Thyroid gland (tissue), 4 donors: ENCODE data around the gene CSK. TPM values are rescaled to one million over a fixed set of nuclear protein-coding genes. Genes with fewer than 3 reads are reported as not detected.

Experiments used
- DNase-seq, 2 donors: peaks; one replicate each; pipeline ENCODE4 v3.0.0-alpha.2; 2019
- H3K27ac ChIP-seq, 3 donors: fragments of 200-600 bp; sonication (generic); 1 replicate in 2 of 3; 2 replicates in 1 of 3; pipeline ENCODE4 v1.5.1; 2016 to 2019; ENCODE audit warnings: mild to moderate bottlenecking in 1 of 3, moderate library complexity in 1 of 3
- H3K27me3 ChIP-seq: fragments of 200-600 bp; sonication (generic); one replicate; pipeline ENCODE4 v1.5.1; 2019
- H3K36me3 ChIP-seq, 2 donors: fragments of 200-600 bp; sonication (generic); one replicate each; pipeline ENCODE4 v1.5.1; 2016 to 2019
- H3K4me1 ChIP-seq, 2 donors: fragments of 200-600 bp; sonication (generic); one replicate each; pipeline ENCODE4 v1.5.1; 2017 to 2019
- H3K4me3 ChIP-seq, 3 donors: fragments of 200-600 bp; sonication (generic); replicated peaks in 1 of 3; 1 replicate in 2 of 3; 2 replicates in 1 of 3; pipeline ENCODE4 v1.5.1; 2016; ENCODE audit warnings: mild to moderate bottlenecking in 1 of 3
- H3K9me3 ChIP-seq: fragments of 200-600 bp; sonication (generic); one replicate; pipeline ENCODE4 v1.5.1; 2017
- POLR2A ChIP-seq, 2 donors: fragments of 450-650 bp; IDR thresholded peaks; one replicate each; pipeline ENCODE4 v1.6.1; 2017; ENCODE audit warnings: antibody characterized with exemption in 2 of 2, mild to moderate bottlenecking in 2 of 2, moderate library complexity in 1 of 2
- WGBS, 2 donors: methylation state at CpG; one replicate each; pipeline ENCODE4 v1.1.5; 2017; 5-methylcytosine and 5-hydroxymethylcytosine counted together
- intact Hi-C: fragments of 100-400 bp; cut with DNase I; formaldehyde crosslinking; loops from one replicate; pipeline ENCODE4 v1.15.1; 2023
- total RNA-seq, 4 donors: library from RNA; depleted of rRNA; stranded (reverse); fragments of >200 nt; gene quantifications; one replicate each; pipeline ENCODE4 v1.2.3, GENCODE V29; 2016
- TF ChIP-seq, protein P1 (sequence below), 6 experiments: fragments of 200-600 bp in 3 of 6; fragments of 450-650 bp in 3 of 6; sonication (generic) in 3 of 6; IDR thresholded peaks; one replicate each; pipeline ENCODE4 v1.5.1; 2016 to 2019; ENCODE audit warnings: antibody characterized with exemption in 6 of 6, mild to moderate bottlenecking in 2 of 6, inconsistent platforms in 1 of 6, moderate library complexity in 1 of 6

CSK gene
- total RNA-seq, 4 donors from 2014 or later: 18.2 to 24.3 (median 20.3) TPM

DNA sequence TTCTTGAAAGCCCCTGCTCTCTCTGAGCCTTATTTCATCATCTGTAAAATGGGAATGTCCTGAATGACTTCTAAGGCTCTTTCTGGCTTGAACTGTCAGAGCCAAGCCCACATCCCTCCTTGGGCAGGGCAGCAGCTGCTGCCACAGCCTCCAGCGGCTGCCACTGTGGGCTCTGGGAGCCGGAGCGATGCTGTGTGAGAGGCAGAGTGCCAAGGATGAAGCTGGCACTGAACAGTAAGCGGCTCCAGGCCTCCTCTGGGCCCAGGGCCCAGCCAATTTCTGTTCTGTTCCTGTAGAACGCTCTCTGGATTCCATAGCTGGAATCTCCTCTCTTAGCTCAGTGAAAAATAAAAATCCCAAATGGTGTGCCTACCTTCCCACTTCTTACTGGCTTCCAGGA, 49.0 kb downstream of the CSK start:
- TF ChIP-seq, protein P1, sequence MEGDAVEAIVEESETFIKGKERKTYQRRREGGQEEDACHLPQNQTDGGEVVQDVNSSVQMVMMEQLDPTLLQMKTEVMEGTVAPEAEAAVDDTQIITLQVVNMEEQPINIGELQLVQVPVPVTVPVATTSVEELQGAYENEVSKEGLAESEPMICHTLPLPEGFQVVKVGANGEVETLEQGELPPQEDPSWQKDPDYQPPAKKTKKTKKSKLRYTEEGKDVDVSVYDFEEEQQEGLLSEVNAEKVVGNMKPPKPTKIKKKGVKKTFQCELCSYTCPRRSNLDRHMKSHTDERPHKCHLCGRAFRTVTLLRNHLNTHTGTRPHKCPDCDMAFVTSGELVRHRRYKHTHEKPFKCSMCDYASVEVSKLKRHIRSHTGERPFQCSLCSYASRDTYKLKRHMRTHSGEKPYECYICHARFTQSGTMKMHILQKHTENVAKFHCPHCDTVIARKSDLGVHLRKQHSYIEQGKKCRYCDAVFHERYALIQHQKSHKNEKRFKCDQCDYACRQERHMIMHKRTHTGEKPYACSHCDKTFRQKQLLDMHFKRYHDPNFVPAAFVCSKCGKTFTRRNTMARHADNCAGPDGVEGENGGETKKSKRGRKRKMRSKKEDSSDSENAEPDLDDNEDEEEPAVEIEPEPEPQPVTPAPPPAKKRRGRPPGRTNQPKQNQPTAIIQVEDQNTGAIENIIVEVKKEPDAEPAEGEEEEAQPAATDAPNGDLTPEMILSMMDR (IDR thresholded peaks at IDR 0.05): no peak
- TF ChIP-seq POLR2A (IDR thresholded peaks at IDR 0.05): no peak
- no peaks in the 10 kb centered on the region for H3K9me3 ChIP-seq
- no peaks in the 10 kb centered on the region for H3K27me3 ChIP-seq
- no peak overlapping the region for H3K4me3 ChIP-seq
- DNase-seq: no peak
- intact Hi-C loops: loop anchor here (10.0 kb wide), 1 partner anchor 114 kb away; no protein-coding TSS in a partner anchor
- H3K4me1 ChIP-seq: peaks cover 0 to 11% of the 10 kb centered on the region in 2 donors
- H3K27ac ChIP-seq: no peak overlapping the region
- 80 to 81% methylated on average over 4 to 5 of the region's 5 CpGs for WGBS, 2 donors
- no peaks in the 10 kb centered on the region for H3K36me3 ChIP-seq

DNA sequence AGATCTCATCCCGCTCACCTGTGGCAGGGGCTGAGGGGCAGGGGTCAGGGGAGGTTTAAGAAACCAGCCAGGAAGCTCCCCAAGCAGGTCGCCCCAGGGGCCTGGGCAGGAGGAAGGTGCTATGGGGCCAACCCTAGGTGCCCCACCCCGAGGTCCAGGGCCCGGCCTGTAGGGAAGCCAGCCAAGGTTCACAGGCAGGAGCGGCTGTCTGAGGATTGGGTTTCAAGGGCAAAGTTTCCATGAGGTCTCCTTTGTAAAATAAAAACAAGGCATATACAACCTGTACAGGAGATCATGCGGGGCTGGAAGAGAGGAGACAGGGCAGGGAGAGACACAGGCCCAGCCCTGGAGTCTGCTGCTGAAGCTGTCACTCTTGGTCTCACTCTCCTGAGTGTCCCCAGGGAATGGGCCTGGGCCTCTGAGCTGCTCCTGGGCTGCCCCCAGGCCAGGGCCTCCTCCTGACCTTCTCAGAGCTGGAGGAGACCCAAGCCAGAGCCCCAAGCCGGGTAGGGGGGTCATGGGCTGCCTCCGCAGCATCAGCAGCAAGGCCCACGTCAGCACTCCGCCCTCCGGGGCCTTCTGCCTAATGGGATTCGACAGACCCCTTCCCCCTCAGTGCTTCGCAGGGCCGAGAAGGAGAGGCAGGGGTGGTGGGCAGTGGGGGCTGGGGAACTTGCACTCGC, 50.1 kb downstream of the CSK start:
- Histone ChIP-seq H3K4me1 (peaks cover 0 to under 1% of the 10 kb centered on the region in 2 donors), H3K27ac (no peak overlapping the region), H3K36me3 (no peaks in the 10 kb centered on the region), H3K4me3 (no peak overlapping the region), H3K27me3 (no peaks in the 10 kb centered on the region), H3K9me3 (no peaks in the 10 kb centered on the region)
- TF ChIP-seq, protein P1 (IDR thresholded peaks at IDR 0.05): no peak
- TF ChIP-seq POLR2A (IDR thresholded peaks at IDR 0.05): no peak
- intact Hi-C loops: loop anchor here (10.0 kb wide), 1 partner anchor 113 kb away; no protein-coding TSS in a partner anchor
- 75 to 81% methylated on average over 6 to 12 of the region's 15 CpGs for WGBS, 2 donors
- DNase-seq: no peak

DNA sequence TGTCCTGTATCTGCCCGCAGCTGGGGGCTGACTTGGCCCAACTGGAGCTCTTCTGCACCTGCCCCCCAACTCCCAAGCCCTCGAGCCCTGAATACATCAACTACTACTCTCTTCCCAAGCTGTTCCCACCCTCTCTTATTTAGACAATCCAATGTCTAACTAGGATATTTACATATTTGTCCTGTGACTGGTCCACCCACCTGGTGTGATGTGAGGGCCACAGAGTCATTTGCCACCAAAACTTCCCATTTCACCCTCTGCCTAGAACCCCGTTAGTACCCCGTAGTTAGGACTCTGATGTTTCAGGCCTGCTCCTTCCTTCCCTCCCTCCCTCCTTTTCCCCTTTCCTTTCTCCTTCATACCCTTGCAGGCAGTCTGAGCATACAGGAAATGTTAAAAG, 50.9 kb downstream of the CSK start:
- TF ChIP-seq, protein P1 (IDR thresholded peaks at IDR 0.05): no peak
- TF ChIP-seq POLR2A (IDR thresholded peaks at IDR 0.05): no peak
- Histone ChIP-seq H3K4me1 (no peaks in the 10 kb centered on the region), H3K36me3 (no peaks in the 10 kb centered on the region), H3K27me3 (no peaks in the 10 kb centered on the region), H3K27ac (no peak overlapping the region), H3K9me3 (no peaks in the 10 kb centered on the region), H3K4me3 (no peak overlapping the region)
- no peak for DNase-seq
- 71 to 82% methylated on average over 4 of the region's 4 CpGs for WGBS, 2 donors
- intact Hi-C loops: loop anchor here (10.0 kb wide), 1 partner anchor 112 kb away; no protein-coding TSS in a partner anchor

DNA sequence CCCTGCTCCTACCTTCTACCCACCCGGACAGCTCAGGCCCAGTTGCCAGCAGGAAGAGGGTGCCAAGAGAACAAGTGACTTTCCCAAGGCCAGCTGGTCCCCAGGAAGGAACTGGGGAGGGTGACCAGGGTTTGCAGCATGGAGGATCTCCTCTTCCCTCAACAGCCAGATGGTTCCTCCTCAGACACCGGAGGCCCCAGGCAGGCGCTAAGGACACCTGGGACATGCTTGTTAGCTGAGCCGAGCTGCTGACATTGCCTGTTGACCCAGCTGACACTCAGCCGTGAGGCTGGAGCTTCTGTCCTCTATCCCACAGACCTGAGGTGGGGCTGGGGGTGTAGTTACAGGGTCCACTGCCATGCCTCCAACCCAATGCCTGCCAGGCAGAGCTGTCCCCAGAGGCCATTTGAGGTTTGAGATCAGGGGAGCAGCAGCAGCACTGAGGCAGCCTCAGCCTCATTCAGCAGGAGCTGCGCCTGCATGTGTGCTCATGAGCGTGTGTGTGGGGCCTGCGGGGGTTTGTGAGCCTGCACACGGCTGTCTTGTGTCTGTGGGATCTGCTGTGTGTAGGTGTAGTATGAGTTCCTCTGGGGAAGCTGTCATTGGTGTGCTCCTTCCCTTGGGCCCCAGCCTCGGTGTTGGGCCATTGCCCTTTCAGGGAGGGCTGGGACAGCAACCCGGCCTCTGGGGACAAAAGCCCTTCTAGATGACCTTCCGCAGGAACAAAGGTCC, 51.7 kb downstream of the CSK start:
- WGBS, 2 donors: 77 to 90% methylated on average over 7 to 10 of the region's 12 CpGs
- H3K36me3 ChIP-seq: peaks cover 0 to 3% of the 10 kb centered on the region in 2 donors
- TF ChIP-seq, protein P1 (IDR thresholded peaks at IDR 0.05): no peak
- no peak for TF ChIP-seq POLR2A (IDR thresholded peaks at IDR 0.05)
- no peaks in the 10 kb centered on the region for H3K9me3 ChIP-seq
- DNase-seq: no peak
- intact Hi-C loops: loop anchor here (10.0 kb wide), 1 partner anchor 111 kb away; no protein-coding TSS in a partner anchor
- no peaks in the 10 kb centered on the region for H3K27me3 ChIP-seq
- H3K4me1 ChIP-seq: no peaks in the 10 kb centered on the region
- H3K4me3 ChIP-seq: no peak overlapping the region
- no peak overlapping the region for H3K27ac ChIP-seq
